ENCODE measurements around the gene PODXL2.
A peak's percentile ranks its signal among the peaks of the same experiment; 100 is the strongest.
"Not testable (repeated sequence)": the region's sequence is repeated elsewhere in the genome, so short reads cannot be mapped to it uniquely, and the experiment has no call there.

Gene PODXL2

GRCh38 chr3:127629467-127630403 lies 750 bp downstream of the PODXL2 start:
- peak; percentile 19 for DNase-seq

- peak; percentile 11 for DNase-seq
Observed at GRCh38 chr3:127630811-127631714, 2.1 kb downstream of the PODXL2 start.

GRCh38 chr3:127632035-127632820 lies 3.2 kb downstream of the PODXL2 start:
- DNase-seq, result peak; percentile 15

GRCh38 chr3:127634653-127635052 lies 5.7 kb downstream of the PODXL2 start:
- DNase-seq, result no peak

- DNase-seq, result no peak
Observed at GRCh38 chr3:127637546-127637945, 8.6 kb downstream of the PODXL2 start.

- DNase-seq, result no peak
Observed at GRCh38 chr3:127637971-127638370, 9.0 kb downstream of the PODXL2 start.

- DNase-seq, result no peak
Observed at GRCh38 chr3:127639173-127640041, 10.4 kb downstream of the PODXL2 start.

GRCh38 chr3:127640042-127640355 lies 11.0 kb downstream of the PODXL2 start:
- no peak for DNase-seq

GRCh38 chr3:127644641-127645370 lies 15.8 kb downstream of the PODXL2 start:
- no peak for DNase-seq

- DNase-seq, result no peak
Observed at GRCh38 chr3:127645371-127646015, 16.5 kb downstream of the PODXL2 start.

GRCh38 chr3:127646501-127647046 lies 17.6 kb downstream of the PODXL2 start:
- DNase-seq, result peak; percentile 41

GRCh38 chr3:127647166-127647844 lies 18.3 kb downstream of the PODXL2 start:
- DNase-seq, result no peak

- DNase-seq, result no peak
Observed at GRCh38 chr3:127647845-127648204, 18.8 kb downstream of the PODXL2 start.

- no peak for DNase-seq
Observed at GRCh38 chr3:127650236-127650635, 21.3 kb downstream of the PODXL2 start.

GRCh38 chr3:127651516-127652172 lies 22.7 kb downstream of the PODXL2 start:
- DNase-seq, result no peak

GRCh38 chr3:127652246-127652995 lies 23.4 kb downstream of the PODXL2 start:
- DNase-seq, result peak; percentile 70

GRCh38 chr3:127654374-127654773 lies 25.4 kb downstream of the PODXL2 start:
- no peak for DNase-seq

GRCh38 chr3:127654993-127655392 lies 26.0 kb downstream of the PODXL2 start:
- not testable (repeated sequence) for DNase-seq

Measured in NCI-H1694 treated with DMSO at 0.1 percent for 48 hours (cell line).